GM18870 (cell line): ENCODE data around the gene MRPL36.
"Not testable (repeated sequence)": the region's sequence is repeated elsewhere in the genome, so short reads cannot be mapped to it uniquely, and the experiment has no call there.

Experiments
- ATAC-seq: cut with Tn5 transposase; IDR thresholded peaks from one replicate; pipeline ENCODE4 v1.9.1; 2021; ENCODE audit warnings: moderate library complexity; ENCODE audit not compliant: unreplicated experiment

The MRPL36 gene

DNA sequence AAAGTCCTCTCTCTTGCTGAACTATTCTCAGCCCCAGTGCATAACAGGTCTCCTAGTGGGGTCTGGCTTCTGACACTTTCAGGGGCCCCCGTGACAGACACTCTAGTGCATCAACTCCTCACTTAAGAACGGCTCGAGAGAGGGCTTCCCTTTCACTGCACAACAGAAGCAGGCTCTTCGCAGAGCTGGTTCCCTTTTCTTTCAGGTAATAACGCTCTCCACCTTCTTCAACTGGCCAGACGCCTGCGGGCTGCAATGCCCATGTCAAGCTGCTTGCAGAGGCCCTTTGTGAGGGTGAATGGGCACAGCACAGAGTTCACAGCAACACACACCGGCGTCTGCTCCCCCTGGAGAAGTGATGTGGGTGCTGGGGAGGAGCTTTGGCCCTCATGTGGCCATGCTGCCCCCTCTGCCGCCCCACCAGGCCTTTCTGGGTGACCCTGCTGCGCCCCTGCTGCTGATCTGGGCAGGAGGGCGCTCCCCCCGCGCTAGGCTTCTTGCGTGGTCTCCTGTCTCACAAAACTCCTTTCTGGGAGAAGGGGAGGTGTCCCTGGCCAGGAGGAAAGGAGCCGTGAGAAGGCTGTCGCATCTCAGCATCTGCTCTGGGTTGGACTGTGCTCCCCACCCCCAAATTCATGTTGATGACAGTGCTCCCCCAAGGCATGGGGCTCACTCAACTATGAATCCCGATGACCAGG is 2.4 kb downstream of the MRPL36 start:
- no peak for ATAC-seq

GRCh38 chr5:1796371-1797102 is 3.1 kb downstream of the MRPL36 start:
- no peak for ATAC-seq

DNA sequence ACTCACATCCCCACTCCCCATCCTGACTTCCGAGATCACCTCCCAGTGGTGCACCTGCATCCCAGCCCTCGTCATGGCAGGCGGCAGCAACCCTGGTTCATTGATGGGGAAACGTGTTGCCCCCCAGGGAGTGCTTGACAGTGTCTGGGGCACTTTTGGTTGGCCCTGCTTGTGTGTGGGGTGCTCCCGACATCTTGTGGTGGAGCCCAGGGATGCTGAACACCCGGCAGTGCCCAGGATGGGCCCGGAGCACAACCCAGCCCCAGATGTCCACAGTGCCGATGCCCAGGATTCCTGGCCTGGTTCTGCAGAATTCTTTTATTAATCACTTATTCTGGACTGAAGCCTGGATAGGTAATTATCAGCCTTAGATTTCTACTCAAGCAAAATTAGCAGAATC is 3.7 kb downstream of the MRPL36 start:
- no peak for ATAC-seq

DNA sequence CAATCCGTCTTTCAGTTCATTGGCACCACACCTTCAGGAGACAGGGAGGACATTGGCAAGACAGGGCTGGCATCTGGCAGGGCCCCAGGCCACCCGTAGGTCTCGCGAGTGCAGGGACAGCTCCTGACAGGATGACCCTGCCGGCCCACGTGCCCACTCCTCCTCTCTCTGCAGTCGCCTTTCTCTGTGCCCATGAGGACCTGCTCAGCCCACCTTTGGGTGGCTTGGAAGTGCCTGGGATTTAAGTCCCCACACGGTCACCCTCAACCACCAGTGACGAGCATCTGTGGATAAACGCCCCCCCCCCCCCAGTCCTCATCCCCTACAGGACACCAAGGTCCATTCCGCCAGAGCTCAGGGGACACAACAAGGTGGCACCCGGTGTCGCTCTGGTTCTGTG is 4.1 kb downstream of the MRPL36 start:
- ATAC-seq, result no peak

GRCh38 chr5:1794901-1795290 is 4.7 kb downstream of the MRPL36 start:
- no peak for ATAC-seq

DNA sequence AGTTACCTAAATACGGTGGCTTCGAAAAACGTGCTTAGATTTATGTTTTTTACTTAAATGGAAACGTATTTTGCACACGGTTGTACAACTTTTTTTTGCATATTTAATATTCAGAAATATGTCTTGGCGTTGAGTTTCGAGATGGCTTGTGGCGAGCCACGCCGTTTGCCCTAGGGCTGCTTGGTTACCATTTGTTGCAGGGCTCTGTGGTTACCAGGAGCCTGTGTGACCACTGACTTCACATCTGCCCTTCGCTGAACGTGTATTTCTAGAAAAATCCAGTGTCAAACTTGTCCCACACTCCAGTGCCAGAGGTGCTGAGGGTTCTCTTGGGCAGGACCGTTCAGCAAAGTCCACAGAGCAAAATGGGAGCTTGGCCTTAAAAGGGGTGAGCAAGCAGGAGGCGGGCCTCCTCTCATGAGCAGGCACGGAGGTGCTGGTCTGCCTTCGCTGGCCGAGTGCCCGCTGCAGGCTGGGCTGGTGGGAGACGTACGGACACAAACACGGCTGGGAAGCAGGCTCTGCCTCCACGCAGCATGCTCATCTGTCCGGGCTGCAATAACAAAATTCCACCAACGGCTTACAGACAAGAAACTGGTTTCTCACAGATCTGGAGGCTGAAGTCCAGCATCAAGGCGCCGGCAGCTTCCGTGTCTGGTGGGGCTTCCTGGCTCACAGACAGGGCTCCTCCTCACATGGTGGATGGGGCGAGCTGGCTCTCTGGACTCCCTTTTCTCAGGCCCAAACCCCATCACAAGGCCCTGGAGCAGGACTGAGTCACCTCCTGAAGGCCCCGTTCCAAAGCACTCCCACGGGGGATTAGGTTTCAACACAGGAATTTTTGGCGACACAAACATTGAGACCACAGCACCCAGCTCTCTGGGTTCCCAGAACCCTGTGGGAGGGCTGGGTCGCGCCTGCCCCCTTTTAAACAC is 5.4 kb downstream of the MRPL36 start:
- no peak for ATAC-seq

GRCh38 chr5:1793301-1793740 is 6.3 kb downstream of the MRPL36 start:
- ATAC-seq, result no peak

DNA sequence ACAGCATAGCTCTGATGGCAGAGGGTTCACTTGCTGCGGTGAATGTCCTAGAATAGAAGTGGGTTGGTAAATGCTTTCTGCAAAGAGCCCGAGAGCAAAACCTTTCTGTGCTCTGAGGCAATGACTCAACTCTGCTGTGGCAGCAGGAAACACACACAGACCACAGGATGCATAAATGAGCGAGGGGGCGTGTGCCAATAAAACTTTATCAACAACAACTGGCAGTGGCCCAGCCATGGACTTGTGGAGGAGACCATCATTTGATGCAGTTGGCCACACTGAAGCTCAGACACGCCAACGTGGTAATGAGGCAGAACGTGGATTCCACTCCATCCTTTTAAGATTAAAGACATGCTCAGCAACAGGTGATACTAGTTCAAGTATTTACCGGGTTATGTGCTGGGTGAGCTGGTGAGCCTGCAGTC is 6.8 kb downstream of the MRPL36 start:
- peak; percentile 98 for ATAC-seq

GRCh38 chr5:1791176-1791575 is 8.5 kb downstream of the MRPL36 start:
- no peak for ATAC-seq

GRCh38 chr5:1789834-1790471 is 9.7 kb downstream of the MRPL36 start:
- ATAC-seq, result no peak

DNA sequence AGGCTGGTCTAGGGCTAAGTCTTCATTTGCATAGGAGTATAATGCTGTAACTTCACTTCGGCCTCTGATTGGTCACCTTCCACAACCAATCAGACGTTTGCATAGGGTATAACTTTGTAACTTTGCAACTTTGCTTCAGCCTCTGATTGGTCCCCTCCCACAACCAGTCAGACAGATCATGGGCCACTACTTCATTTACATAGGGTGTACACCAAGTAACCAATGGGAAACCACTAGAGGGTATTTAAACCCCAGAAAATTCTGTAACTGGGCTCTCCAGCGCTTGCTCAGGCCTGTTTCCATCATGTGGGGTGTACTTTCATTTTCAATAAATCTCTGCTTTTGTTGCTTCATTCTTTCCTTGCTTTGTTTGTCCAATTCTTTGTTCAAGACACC is 10.2 kb downstream of the MRPL36 start:
- not testable (repeated sequence) for ATAC-seq

DNA sequence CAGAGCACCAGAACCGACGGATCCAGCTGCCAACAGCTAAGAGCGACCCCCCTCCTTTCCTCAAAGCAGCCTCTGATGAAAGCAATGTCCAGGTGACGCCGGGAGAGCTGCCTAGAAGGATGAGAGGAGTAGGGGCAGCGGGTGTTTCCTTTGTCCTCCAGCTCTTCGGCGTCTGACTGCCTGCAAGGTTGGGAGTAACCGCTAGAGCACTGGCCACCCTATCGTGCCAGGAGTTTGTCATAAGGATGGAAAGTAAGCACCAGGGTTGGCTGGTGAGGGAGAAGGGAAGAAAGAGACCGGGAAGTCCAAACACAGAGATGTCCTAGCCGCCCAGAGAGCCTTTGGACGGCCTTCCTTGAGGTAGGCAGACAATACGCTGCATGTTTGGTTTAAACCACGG is 10.8 kb downstream of the MRPL36 start:
- no peak for ATAC-seq

DNA sequence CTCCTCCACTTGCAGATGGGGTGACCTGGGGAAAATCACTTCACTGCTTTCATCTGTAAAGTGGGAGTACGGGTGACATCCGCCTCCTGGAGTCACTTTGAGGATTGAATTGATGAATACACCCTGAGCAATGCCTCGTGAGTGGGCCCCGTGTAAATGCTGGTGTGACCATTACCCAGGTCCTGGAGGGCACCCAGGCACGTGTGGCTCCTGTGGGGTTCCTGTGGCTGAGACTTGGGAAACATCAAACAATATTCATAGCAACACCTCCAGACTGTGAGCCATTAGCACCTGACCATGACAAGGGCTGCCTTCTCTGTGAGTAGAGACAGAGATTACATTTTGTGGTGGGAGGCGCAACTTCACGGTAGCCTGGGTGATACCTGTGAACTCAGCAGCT is 11.4 kb downstream of the MRPL36 start:
- ATAC-seq, result no peak

DNA sequence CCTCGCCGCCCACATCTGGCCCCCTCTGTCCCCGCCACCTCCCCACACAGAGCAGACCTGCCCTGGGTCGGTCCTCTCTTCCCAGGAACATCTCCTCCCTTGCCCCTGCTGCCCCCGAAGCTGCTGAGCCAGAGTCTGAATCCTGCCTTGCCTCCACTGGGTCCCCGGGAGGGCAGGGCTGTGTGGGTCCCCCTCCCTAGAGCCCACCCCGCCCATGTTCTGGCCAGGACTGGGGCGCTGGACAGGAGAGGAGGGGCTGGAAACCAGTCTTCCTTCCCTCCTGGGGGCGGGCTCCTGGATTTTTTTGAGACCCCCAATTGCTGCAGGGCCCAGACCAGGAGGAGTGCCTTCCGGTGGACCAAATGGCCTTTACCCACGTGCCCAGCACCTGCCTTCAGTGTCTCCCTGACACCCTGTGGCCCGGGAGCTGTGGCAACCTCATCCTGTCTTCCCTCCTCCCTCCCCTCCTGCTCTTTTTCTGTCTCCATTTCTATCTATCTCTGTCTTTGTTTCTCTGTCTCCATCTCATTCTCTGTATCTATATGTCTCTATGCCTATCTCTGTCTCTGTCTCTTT is 12.1 kb downstream of the MRPL36 start:
- ATAC-seq, result no peak

DNA sequence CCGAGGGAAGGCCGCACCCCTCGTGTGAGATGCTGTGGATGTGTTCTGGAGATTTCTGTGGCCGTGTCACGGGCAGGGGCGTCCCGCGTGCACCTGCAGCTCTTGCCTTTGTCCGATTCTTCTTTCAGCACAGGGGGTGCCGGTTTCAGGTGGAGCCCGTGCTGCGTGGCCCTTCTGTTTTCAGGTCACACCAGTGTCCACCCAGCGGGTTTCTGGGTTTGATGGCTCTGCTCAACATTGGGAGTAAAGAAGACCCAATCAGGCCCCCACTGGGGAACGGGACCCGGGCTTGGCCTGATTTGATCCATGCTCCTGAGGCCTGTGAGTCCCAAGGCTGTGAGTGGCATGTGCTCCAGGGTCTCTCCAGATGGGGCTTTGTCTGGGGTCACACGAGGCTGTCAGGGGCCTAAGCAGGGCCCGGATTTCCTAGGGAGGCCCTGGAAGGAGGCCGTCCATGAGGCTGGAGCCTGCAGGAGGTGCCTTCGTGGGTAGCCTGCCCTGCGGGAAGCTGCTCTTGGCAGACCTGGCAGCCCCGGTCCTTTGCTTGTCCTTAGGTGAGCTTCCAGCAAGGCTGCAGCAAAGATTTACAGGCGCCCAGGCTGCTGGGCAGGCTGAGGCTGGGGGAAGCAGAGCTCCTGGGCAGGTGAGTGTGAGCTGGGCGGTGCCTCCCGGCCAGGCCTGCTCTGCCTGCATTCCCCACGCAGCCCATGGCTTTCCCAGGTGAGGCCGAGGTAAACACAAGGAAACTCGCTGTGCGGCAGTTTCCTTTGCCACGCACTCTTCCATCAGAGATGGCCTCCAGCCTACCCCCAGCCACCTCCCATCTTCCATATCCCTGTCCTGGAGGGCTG is 12.8 kb downstream of the MRPL36 start:
- ATAC-seq, result no peak

DNA sequence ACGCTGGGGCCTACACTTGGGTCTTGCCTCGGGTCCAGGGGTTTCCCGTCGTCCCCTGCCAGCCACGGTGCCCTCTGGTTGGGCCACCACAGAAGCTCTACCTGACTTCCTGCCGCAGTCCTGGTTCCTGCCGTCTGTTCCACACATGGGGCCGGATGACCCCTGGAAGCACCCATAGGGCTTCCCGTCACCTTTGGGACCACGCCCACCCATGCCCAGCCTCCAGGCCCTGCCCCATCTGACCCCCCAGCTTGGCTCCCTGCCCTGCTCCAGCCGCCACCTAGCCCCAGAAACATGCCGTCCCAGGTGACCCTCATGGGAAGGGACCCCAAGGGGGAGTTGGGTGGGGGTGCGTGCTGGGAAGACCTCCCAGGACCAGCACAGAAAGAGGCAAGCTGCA is 13.7 kb downstream of the MRPL36 start:
- no peak for ATAC-seq

DNA sequence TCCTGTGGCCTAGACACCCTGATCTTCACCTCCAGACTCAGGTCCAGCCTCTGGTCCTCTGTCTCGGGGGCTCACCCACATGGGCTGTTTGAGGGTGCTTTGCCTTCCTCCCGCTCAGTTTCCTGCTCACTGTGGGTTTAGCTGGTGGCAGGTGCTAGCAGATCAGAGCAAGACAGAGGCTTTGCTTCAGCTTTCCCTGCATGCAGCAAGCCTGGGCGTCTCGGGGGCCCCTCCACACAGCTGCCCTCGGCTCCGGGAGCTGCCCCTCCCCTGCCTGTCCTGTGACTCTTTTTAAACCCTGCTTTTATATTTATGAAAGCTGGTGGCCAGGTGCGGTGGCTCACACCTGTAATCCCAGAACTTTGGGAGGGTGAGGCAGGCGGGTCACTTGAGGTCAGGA is 14.6 kb downstream of the MRPL36 start:
- ATAC-seq, result no peak

DNA sequence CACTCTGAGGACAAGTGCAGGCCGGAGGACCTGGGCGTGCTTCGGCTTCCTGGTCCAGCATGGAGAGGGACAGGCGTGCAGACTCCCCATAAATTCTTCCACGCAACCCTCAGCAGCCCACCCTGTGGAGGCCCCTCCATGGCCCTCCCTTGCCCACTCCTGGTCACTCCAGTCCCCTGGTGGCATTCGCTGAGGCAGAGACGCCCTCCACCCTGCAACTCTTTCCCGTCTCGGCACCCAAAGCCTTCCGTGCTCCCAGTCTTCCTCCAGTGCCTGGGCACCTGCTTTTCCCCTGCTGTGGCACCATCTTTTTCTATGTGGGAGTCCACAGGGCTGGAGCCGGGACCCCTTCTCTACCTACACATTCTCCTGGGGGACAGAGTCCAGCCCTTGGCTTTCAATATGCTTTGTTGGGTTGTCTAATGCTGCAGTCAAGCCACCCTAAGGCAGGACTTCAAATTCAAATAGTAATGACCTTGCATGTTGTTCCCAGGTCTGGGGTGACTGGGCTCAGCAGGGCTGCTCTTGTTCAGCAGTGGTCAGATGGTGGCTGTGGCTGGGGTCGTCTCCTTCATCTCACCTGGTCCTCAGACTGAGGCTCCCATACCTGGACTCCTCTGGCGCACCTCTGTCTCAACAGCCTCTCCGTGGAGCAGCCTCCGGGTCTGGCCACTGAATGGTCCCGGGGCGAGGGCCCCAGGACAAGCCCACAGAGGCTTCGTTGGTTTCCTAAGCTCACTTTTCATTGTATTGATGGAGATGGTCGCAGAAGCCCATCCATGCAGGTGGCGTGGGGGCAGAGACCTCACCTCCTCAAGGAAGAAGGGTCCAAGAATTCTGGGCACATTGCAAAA is 15.2 kb downstream of the MRPL36 start:
- ATAC-seq, result no peak

GRCh38 chr5:1783216-1783554 is 16.5 kb downstream of the MRPL36 start:
- ATAC-seq, result peak; percentile 79
